Vagina (tissue), 2 donors: ENCODE measurements around the gene SEL1L.

Experiments
- CTCF ChIP-seq, 3 experiments: fragments of 450-650 bp in 2 of 3; fragments of 200-600 bp in 1 of 3; sonication (generic) in 1 of 3; IDR thresholded peaks; one replicate each; pipeline ENCODE4 v1.5.1; 2017 to 2019; ENCODE audit warnings: antibody characterized with exemption in 3 of 3, mild to moderate bottlenecking in 2 of 3, moderate library complexity in 2 of 3
- POLR2A ChIP-seq, 2 donors: fragments of 450-650 bp; IDR thresholded peaks; one replicate each; pipeline ENCODE4 v1.6.1; 2017; ENCODE audit warnings: antibody characterized with exemption in 2 of 2, mild to moderate bottlenecking in 2 of 2, moderate library complexity in 2 of 2
- POLR2AphosphoS5 ChIP-seq, 2 donors: sonication (generic); formaldehyde crosslinking; IDR thresholded peaks; one replicate each; pipeline ENCODE4 v1.9.0; 2017; ENCODE audit warnings: antibody characterized with exemption in 2 of 2, mild to moderate bottlenecking in 2 of 2, low read depth in 1 of 2; ENCODE audit not compliant: insufficient read depth in 1 of 2

- no peak for TF ChIP-seq POLR2AphosphoS5 (IDR thresholded peaks at IDR 0.05; ENCODE audit: insufficient read depth in 1 of 2, low read depth in 1 of 2)
- TF ChIP-seq CTCF (IDR thresholded peaks at IDR 0.05): no peak
- TF ChIP-seq POLR2A (IDR thresholded peaks at IDR 0.05): no peak
These were observed 21.4 kb upstream of the SEL1L start for GRCh38 chr14:81555051-81555450.
